Measurements from ENCODE around the gene YEATS4.

GRCh38 chr12:69397978-69398377 lies 38.4 kb downstream of the YEATS4 start:
- TF ChIP-seq EP300 (IDR thresholded peaks at IDR 0.05) (no peak), POLR2A (IDR thresholded peaks at IDR 0.05) (no peak), CTCF (IDR thresholded peaks at IDR 0.05) (no peak)

Measured in gastroesophageal sphincter (tissue), 3 donors.